GM18868 (cell line): ENCODE measurements around the gene SBK2.

Experiments
- ATAC-seq: cut with Tn5 transposase; IDR thresholded peaks from one replicate; pipeline ENCODE4 v1.9.1; 2021; ENCODE audit warnings: mild to moderate bottlenecking, moderate library complexity; ENCODE audit not compliant: unreplicated experiment

Gene SBK2

GRCh38 chr19:55487924-55488687 lies 48.8 kb downstream of the SBK2 start, which contains the start of gene SSC5D:
Gene SSC5D (plus strand): TSS chr19:55488436. CDS start chr19:55488590, 154 bp downstream.
- ATAC-seq = no peak

GRCh38 chr19:55486971-55487923 lies 49.7 kb downstream of the SBK2 start:
- ATAC-seq = no peak

DNA sequence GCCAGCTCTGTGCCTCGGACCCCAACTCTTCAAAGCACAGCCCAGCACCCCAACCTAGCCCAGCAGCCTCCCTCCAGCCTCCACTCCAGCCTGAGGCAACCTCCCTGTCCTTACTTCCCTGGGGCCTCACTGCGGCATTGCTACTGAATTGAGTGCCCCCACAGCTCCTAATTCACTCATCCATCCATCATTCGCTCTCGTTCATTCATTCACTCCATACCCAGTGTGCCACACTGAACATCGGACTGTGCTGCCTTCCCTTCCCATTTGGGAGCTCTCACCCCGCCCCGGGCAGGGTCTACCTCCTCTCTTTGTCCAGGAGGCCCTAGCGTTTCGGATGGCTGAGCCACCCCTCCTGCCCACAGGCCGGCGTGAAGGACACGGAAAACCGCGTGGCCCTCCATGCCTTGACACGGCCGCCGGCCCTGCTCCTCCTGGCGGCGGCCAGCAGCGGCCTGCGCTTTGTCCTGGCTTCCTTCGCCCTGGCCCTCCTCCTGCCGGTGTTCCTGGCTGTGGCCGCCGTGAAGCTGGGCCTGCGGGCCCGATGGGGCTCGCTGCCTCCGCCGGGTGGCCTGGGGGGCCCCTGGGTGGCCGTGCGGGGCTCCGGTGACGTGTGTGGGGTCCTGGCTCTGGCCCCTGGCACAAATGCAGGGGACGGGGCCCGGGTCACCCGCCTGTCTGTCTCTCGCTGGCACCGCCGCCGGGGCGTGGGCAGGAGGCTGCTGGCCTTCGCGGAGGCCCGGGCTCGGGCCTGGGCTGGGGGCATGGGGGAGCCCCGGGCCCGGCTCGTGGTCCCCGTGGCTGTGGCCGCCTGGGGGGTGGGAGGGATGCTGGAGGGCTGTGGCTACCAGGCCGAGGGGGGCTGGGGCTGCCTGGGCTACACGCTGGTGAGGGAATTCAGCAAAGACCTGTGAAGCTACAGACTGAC lies 50.6 kb downstream of the SBK2 start:
- ATAC-seq = no peak

- no peak for ATAC-seq
These were observed 51.4 kb downstream of the SBK2 start for GRCh38 chr19:55485439-55486011.

DNA sequence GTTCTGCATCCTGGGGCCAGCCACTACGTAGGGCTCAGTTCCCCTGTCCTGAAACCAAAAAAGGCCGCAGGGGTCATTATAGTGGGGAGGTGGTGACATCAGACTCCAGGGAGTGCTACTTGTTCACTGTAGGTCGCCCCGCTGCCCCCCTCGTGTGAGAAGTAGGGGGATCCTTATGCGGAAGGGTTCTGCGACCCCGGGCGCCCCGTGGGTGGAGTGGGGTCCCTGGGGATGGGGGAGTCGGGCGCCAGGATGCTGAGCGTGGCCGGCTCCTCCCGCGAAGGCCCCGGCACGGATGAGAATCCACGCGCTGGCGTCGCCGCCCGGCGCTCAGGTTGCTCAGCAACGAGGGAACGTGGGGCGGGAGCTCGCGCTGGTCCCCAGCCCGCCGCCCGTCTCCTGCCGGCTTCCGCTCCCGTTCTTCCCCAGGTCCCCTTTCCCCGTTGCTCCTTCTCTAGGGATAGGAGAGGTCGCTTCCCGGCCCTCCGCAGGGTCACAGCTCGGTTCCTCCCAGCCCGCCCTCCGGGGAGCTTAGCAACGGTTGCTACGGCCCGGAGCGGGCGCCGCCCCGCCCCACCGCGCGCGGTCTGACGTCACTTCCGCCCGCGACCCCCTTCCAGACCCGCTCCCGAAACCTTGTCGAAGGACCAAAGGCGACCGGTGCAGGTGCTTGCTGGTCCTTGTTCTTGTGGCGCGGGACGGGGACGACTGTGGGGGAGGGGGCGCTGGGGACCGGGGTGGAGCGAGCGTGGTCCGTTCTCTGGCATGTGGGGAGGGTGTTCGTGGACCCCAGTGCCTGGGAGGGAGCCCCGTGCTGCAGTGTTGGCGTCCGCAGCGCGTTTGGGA lies 52.1 kb downstream of the SBK2 start, which contains the start of gene NAT14:
NAT14 (plus strand) TSS at position 596 of the 846 bp plus-strand sequence. CDS start 521 bp downstream, outside the sequence.
- no peak for ATAC-seq

DNA sequence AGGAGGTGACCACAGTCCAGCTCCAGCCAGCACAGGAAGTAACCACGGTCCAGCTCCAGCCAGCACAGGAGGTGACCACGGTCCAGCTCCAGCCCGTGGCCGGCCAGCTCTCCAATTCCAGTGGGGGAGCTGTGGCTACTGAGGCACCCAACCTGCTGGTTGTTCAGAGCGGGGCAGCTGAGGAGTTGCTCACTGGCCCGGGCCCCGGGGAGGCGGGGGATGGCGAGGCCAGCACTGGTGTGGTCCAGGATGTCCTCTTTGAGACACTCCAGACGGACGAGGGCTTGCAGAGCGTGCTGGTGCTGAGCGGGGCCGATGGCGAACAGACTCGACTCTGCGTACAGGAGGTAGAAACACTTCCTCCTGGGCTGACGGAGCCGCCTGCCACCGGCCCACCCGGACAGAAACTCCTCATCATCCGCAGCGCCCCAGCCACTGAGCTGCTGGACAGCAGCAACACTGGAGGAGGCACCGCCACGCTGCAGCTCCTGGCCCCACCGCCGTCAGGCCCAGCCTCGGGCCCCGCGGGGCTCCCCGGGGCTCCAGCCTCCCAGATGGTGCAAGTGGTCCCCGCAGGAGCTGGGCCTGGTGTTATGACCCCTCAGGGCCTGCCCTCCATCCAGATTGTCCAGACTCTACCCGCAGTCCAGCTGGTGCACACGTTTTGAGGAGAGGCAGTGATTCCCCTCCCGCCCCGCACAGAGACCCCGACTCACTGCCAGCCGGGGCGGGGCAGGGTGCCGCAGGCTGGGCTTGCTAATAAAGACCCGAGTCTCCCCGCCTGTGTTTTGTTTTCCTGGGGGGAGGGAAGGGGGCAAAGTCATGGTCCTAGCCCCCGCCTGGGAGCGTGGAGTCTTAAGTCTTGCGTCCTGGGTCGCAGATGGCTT lies 53.0 kb downstream of the SBK2 start:
- ATAC-seq = no peak

GRCh38 chr19:55482967-55483705 lies 53.8 kb downstream of the SBK2 start:
- ATAC-seq = no peak

DNA sequence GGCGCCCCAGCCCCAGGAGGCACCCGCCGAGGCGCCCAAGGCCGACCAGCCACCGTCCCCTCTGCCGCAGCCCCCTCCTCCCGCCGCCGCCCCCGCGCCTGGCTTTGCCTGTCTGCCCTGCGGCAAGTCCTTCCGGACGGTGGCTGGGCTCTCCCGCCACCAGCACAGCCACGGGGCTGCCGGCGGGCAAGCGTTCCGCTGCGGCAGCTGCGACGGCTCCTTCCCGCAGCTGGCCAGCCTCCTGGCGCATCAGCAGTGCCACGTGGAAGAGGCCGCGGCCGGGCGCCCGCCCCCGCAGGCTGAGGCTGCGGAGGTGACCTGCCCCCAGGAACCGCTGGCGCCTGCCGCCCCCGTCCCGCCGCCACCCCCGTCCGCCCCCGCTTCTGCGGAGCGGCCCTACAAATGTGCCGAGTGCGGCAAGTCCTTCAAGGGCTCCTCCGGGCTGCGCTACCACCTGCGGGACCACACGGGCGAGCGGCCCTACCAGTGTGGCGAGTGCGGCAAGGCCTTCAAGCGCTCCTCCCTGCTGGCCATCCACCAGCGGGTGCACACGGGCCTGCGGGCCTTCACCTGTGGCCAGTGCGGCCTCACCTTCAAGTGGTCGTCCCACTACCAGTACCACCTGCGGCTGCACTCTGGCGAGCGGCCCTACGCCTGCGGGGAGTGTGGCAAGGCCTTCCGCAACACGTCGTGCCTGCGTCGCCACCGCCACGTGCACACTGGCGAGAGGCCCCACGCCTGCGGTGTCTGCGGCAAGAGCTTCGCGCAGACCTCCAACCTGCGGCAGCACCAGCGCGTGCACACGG lies 54.6 kb downstream of the SBK2 start:
- no peak for ATAC-seq

DNA sequence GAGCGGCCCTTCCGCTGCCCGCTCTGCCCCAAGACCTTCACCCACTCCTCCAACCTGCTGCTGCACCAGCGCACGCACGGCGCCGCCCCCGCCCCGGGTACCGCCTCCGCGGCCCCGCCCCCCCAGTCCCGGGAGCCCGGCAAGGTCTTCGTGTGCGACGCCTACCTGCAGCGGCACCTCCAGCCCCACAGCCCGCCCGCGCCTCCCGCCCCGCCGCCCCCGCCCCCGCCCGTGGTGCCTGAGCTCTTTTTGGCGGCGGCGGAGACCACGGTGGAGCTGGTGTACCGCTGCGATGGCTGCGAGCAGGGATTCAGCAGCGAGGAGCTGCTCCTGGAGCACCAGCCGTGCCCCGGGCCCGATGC lies 55.2 kb downstream of the SBK2 start:
- no peak for ATAC-seq

DNA sequence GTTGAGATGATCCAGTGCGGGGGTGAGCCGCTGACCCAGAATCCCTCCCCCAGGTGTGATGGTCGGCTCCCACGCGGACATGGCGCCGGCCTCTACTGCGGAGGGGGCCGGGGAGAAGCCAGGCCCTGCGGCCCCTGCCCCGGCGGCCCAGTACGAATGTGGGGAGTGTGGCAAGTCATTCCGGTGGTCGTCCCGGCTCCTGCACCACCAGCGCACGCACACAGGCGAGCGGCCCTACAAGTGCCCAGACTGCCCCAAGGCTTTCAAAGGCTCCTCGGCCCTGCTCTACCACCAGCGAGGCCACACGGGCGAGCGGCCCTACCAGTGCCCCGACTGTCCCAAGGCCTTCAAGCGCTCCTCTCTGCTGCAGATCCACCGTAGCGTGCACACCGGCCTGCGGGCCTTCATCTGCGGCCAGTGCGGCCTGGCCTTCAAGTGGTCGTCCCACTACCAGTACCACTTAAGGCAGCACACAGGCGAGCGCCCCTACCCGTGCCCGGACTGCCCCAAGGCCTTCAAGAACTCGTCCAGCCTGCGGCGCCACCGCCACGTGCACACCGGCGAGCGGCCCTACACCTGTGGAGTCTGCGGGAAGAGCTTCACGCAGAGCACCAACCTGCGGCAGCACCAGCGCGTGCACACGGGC lies 55.7 kb downstream of the SBK2 start:
- no peak for ATAC-seq

GRCh38 chr19:55479451-55480230 lies 57.3 kb downstream of the SBK2 start:
- no peak for ATAC-seq

GRCh38 chr19:55479045-55479444 lies 57.9 kb downstream of the SBK2 start:
- ATAC-seq = no peak
